HG03280 (cell line): Measurements from ENCODE around the gene ELL2.
"Not testable (repeated sequence)": the region's sequence is repeated elsewhere in the genome, so short reads cannot be mapped to it uniquely, and the experiment has no call there.

ENCODE experiments used
- ATAC-seq: cut with Tn5 transposase; IDR thresholded peaks from one replicate; pipeline ENCODE4 v1.9.1; 2021; ENCODE audit warnings: mild to moderate bottlenecking, moderate library complexity; ENCODE audit not compliant: unreplicated experiment

ELL2 gene

GRCh38 chr5:95884017-95884325 is 77.7 kb downstream of the ELL2 start:
- no peak for ATAC-seq

GRCh38 chr5:95883185-95884016 is 78.2 kb downstream of the ELL2 start:
- ATAC-seq = no peak

- ATAC-seq = no peak
These were observed 79.8 kb downstream of the ELL2 start for GRCh38 chr5:95881833-95882232.

DNA sequence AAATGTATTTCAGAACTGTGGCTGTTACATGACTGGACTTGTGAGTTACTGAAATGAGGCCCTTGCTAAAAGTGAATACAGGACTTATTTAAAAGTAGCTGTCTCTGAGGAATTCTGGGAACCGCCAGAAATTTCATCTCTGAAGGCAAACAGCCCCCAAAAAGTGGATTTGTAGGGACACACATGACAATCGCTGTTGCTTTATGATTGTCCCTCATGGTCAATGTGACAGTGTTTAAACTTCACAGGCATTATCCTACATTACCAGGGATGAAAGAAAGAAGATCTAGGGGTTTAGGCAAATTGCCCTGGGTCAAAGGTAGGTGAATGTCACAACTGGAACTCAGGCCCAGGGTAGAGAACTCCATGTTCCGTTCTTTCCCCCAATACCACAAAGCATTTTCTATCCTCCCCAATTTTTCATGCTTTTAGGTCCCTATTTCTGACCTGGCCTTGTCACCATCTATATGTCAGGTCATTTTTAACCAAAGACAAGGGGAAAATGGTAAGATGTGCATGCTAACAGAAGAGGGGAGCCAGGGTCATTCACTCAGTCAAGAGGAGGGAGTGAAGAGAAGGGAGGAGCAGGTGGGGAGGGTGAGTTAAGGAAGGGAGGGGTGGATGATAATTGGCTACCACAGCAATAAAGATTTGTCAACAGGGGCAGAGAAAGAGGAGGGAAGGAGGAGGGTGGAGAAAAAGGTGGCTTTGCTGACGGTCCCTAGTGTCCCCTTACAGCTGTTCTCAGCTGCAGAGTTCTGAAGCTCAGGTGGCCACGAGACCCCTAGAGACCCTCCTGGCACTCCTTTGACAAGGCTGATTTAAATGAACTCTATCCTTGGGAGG is 81.3 kb downstream of the ELL2 start:
- ATAC-seq = no peak

GRCh38 chr5:95879661-95880060 is 82.0 kb downstream of the ELL2 start:
- no peak for ATAC-seq

- ATAC-seq = peak; percentile 45
These were observed 83.0 kb downstream of the ELL2 start for GRCh38 chr5:95878417-95879323.

DNA sequence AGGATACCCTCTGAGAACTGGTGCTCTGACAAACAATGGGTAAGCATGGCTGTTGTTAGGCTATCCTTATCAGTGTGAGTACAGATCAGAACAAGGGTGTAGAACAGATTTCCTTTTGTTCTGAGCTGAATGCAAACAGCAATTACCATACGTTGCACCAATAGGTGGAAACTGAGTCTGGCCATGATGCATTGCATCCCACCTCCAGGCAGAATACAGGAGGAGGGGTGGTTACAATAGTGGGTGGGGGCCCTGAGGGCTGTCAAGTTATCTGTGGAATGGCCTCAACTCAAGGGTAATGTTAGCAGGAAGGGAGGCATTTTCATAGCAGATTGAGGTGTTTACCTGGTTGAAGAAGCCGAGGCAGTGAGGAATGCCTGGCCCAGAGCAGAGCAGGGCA is 84.9 kb downstream of the ELL2 start:
- ATAC-seq = no peak

GRCh38 chr5:95874246-95874645 is 87.4 kb downstream of the ELL2 start:
- no peak for ATAC-seq

- no peak for ATAC-seq
These were observed 88.3 kb downstream of the ELL2 start for GRCh38 chr5:95873351-95873750.

DNA sequence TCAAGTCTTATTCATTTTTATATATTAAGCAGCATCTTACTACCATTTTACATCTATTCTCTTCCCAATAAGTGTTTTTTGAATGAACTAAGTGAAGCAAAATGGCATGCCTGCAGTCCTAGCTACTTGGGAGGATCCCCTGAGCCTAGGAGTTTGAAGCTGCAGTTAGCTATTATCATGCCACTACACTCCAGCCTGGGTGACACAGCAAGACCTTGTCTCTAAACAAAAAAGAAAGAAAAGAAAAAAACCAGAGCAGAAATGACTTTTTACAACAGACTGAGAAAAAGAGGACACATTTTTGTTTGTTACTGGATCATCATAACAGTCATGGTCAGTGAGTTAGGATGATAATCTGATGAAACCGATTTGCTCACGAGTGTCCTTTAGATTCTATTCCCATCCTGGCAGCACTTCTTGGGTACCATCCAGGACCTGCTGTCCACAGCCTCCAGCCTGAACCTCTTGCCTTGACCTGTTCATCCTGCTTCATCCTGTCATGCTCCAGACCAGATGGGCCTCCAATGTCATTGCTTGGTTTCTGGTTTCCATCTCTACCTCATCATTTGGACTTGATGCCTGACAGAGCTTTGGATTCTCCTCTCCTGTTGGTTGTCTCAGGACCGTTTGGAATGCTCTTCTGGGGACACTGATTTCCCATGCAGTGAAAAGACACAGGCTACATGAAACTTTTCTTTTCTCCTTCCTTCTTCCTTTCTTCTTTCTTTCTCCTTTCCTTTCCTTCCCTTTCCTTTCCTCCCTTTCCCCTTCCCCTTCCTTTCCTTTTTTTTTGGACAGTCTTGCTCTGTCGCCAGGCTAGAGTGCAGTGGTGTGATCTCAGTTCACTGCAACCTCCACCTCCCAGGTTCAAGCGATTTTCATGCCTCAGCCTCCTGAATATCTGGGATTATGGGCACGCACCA is 89.0 kb downstream of the ELL2 start:
- no peak for ATAC-seq

DNA sequence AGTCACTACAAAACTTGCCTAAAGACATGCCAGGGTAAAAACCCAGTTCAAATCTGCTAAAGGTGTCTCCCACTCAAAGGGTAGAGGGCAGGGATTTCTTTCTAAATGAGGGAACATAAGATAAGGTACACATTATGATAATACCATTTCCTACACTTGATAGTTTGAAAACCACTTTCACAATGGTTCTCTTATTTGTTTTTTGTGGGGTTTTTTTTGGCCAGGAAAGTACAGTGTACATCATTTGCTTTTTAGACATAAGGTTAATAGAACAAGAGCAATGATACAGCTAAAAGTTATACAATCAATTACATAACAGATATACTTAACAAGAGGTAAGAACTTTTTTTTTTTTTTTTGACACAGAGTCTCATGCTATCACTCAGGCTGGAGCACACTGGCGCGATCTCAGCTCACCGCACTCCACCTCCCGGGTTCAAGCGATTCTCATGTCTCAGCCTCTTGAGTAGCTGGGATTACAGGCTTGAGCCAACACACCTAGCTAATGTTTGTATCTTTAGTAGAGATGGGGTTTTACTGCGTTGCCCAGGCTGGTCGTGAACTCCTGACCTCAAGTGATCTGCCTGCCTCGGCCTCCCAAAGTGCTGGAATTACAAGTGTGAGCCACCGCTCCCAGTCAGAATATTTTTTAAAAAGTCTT is 90.4 kb downstream of the ELL2 start:
- ATAC-seq = no peak

DNA sequence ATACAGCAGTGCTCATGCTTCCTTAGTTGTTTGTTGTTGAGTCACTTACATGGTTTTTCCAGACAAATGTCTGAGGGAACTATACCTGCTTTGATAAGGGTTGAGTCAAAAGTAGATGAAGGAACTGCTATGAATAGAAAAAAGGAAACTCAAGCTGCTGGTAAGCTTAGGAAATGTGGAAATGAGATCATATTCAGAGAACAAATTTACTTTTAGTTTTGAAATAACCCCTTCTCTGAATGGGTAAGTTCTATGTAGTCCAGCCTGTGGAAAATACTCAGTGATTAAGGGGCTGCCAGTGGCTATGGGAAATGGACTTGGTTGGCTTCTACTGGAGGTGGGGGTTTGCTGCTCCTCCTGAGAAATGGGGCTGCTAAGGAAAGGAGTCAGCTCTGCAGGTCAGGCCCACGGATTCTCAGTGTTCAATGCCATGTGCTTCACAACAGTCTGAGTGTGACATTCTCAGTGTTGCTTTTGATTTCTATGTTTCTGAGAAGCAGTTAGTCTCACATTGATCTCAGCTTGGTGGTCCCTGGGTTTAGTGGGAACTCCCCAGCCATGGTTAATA is 91.5 kb downstream of the ELL2 start:
- peak; percentile 66 for ATAC-seq

GRCh38 chr5:95869173-95869855 is 92.3 kb downstream of the ELL2 start:
- ATAC-seq = not testable (repeated sequence)

- no peak for ATAC-seq
These were observed 93.5 kb downstream of the ELL2 start for GRCh38 chr5:95868136-95868535.

DNA sequence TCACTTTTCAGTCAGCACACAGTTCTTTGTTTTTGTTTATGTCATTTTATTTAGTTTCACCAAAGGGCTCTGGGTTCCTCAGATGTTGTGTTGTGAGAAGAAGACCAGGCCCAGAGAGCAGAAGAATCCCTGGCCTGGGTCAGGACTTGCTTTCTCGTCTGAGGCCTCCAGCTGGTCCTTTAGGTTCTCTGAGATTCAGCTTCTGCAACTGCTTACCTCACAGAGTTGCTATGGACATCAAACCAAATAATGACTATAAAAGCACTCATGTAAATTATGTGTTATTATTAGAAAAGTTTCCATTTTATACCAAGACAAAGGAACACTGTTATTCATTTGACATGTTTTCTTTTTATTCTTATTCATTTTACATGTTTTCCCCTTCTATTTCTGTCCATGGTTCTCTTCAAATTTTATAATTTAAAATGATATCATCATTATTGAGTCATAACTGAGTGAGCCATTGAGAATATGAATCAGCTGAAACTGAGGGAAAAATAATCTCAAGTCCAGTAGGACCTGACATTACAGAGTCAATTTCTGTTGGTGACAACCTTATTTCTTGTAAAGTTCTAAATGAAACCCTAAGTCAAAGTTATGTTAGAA is 95.1 kb downstream of the ELL2 start:
- ATAC-seq = no peak

- no peak for ATAC-seq
These were observed 96.6 kb downstream of the ELL2 start for GRCh38 chr5:95864944-95865504.

DNA sequence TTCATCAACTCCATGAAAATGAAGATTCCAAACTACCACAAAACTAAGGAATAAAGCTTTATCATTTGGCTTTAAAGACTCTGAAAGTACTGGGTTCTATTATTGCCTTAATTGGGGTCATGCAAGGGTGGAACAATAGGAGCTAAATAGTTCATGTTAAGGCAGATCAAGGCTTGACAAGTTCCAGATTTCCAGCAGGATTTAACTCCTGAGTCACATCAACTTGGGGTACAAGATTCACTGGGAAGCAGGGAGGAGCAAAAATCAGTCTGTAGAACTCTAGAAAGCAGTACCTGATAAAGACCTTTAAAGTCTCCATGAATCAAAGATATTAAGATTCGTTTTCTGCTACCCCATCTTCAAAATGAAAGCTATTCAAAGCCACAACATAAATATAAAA is 97.2 kb downstream of the ELL2 start:
- ATAC-seq = no peak

GRCh38 chr5:95863383-95863757 is 98.3 kb downstream of the ELL2 start:
- ATAC-seq = no peak
